Activated CD4-positive, alpha-beta memory T cell treated with anti-CD3 and anti-CD28 coated beads for 36 hours (primary cell): Measurements from ENCODE around the gene ACTL7B. TPM values are rescaled to one million over a fixed set of nuclear protein-coding genes. Genes with fewer than 3 reads are reported as not detected.

ENCODE experiments used
- CTCF ChIA-PET: fragments of 350-600 bp; sonication (Branson Sonifier 250); formaldehyde crosslinking; loops from one replicate; lab custom pipeline; 2021; ENCODE audit warnings: antibody characterized with exemption, inconsistent platforms; lab: Charles Lee
- POLR2A ChIA-PET: fragments of 350-600 bp; sonication (Branson Sonifier 250); formaldehyde crosslinking; loops from one replicate; lab custom pipeline; 2021; ENCODE audit warnings: antibody characterized with exemption; lab: Charles Lee
- DNase-seq: peaks from one replicate; pipeline ENCODE4 v3.0.0-alpha.2; 2020
- H3K27ac Mint-ChIP-seq: one replicate; pipeline ENCODE4 v1.8.0; 2021; ENCODE audit warnings: mixed read lengths
- H3K27me3 Mint-ChIP-seq: one replicate; pipeline ENCODE4 v1.8.0; 2021; ENCODE audit warnings: mixed read lengths
- H3K36me3 Mint-ChIP-seq: one replicate; pipeline ENCODE4 v1.8.0; 2021; ENCODE audit warnings: mixed read lengths
- H3K4me1 Mint-ChIP-seq: one replicate; pipeline ENCODE4 v1.8.0; 2021; ENCODE audit warnings: low read depth, mixed read lengths
- H3K4me3 Mint-ChIP-seq: one replicate; pipeline ENCODE4 v1.8.0; 2021; ENCODE audit warnings: mild to moderate bottlenecking, mixed read lengths
- H3K9me3 Mint-ChIP-seq: one replicate; pipeline ENCODE4 v1.8.0; 2021; ENCODE audit warnings: mixed read lengths
- intact Hi-C: fragments of 100-400 bp; cut with micrococcal nuclease; formaldehyde crosslinking; loops from one replicate; pipeline ENCODE4 v1.15.1; 2023
- total RNA-seq, 2 experiments: library from RNA; stranded (reverse); gene quantifications; one replicate each; pipeline ENCODE4 v1.2.3, GENCODE V29; 2021

Gene ACTL7B
- total RNA-seq, 2 experiments from 2014 or later, result not detected

GRCh38 chr9:108866001-108866420 lies 10.2 kb upstream of the ACTL7B start:
- Mint-ChIP-seq H3K9me3 (no peaks in the 10 kb centered on the region), H3K4me3 (no peak overlapping the region), H3K36me3 (peaks cover 24% of the 10 kb centered on the region), H3K27me3 (no peaks in the 10 kb centered on the region), H3K4me1 (no peaks in the 10 kb centered on the region), H3K27ac (no peak overlapping the region)
- CTCF ChIA-PET, result no interaction called here
- no peak for DNase-seq
- POLR2A ChIA-PET, result no interaction called here
- intact Hi-C loops, result loop anchor here (10.0 kb wide), 1 partner anchor 459 kb away; the partner anchor contains the start of gene EPB41L4B

DNA sequence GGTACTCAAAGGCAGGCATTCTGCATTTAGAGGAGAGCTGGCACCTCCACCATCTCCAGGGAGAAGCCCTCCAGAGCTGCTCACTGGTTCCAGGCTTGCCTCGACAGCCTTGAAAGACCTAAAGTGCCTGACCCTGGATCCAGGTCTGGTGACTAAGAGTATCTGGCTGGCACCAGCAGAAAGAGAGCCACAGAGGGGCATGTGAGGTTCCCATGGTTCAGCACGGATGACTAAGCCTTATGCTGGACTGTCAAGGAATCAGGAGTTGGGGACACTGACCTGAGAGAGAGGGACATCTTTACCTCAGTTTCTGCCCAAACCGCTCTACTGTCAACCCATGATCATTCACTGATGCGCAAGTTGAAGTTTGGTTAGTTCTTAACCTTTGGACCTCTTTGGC lies 9.3 kb upstream of the ACTL7B start:
- no peak for DNase-seq
- ChIA-PET CTCF (no interaction called here), POLR2A (no interaction called here)
- Mint-ChIP-seq H3K36me3 (peaks cover 17% of the 10 kb centered on the region), H3K27me3 (no peaks in the 10 kb centered on the region), H3K27ac (no peak overlapping the region), H3K4me3 (no peak overlapping the region), H3K9me3 (no peaks in the 10 kb centered on the region), H3K4me1 (no peaks in the 10 kb centered on the region)
- intact Hi-C loops, result loop anchor here (10.0 kb wide), 1 partner anchor 460 kb away; the partner anchor contains the start of gene EPB41L4B

GRCh38 chr9:108864446-108864845 lies 8.7 kb upstream of the ACTL7B start:
- intact Hi-C loops, result loop anchor here (10.0 kb wide), 1 partner anchor 460 kb away; the partner anchor contains the start of gene EPB41L4B
- Mint-ChIP-seq H3K4me3 (no peak overlapping the region), H3K36me3 (peaks cover 16% of the 10 kb centered on the region)

DNA sequence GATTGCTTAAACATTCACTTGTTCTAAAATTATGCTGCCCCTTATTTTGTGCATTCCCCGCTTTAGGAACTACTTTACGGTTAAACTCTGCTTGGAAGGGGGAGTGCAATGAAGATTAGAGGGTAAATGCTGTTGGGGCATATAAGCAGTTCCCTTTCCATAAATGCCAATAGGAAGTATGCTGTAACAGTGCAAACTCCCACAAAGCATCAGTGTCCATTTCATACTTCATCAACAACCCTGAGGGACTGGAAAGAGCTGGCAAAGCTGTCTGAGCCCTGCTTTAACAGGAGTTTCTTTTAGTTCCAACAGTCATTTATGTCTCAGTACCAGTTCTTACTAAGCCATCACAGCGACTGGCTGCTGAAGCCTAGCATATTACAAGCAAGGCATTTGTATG lies 8.1 kb upstream of the ACTL7B start:
- no peak for DNase-seq
- H3K36me3 Mint-ChIP-seq, result peaks cover 11% of the 10 kb centered on the region
- H3K4me1 Mint-ChIP-seq, result no peaks in the 10 kb centered on the region
- H3K9me3 Mint-ChIP-seq, result no peaks in the 10 kb centered on the region
- ChIA-PET POLR2A (no interaction called here), CTCF (interaction anchor here (0.7 kb wide), 1 partner anchor 465 kb away, joined by 4 read pairs; no protein-coding TSS in a partner anchor)
- H3K27me3 Mint-ChIP-seq, result no peaks in the 10 kb centered on the region
- no peak overlapping the region for H3K27ac Mint-ChIP-seq
- intact Hi-C loops, result loop anchor here (10.0 kb wide), 1 partner anchor 461 kb away; the partner anchor contains the start of gene EPB41L4B
- H3K4me3 Mint-ChIP-seq, result no peak overlapping the region

More at GRCh38 chr9:108864446-108864845, 8.7 kb upstream of the ACTL7B start:
- ChIA-PET CTCF (interaction anchor here (0.7 kb wide), 1 partner anchor 464 kb away, joined by 4 read pairs; no protein-coding TSS in a partner anchor), POLR2A (no interaction called here)
- Mint-ChIP-seq H3K9me3 (no peaks in the 10 kb centered on the region), H3K27ac (no peak overlapping the region), H3K27me3 (no peaks in the 10 kb centered on the region), H3K4me1 (no peaks in the 10 kb centered on the region)
- DNase-seq, result no peak

DNA sequence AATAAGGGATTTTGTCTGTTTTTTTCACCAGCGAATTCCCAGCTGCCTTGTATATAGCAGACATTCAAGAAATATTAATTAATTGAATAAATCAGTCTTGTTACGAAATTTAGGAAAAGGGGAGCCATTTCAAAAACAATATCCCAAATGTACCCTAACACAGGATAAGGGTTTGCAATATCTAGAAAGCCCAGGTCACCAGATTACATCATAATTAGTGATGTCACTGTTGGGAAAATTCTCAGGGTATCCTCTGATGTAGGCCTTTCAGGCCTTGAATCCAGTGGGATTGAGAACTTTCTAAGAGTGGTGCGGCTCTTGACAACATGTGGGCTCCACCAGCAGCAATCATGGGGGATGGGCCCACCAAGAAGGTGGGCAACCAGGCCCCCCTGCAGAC lies 6.2 kb upstream of the ACTL7B start, which contains the start of gene ACTL7A:
TSS of gene ACTL7A (plus strand) at position 270 of the 400 bp plus-strand sequence. CDS start at position 327, 57 bp downstream.
- H3K4me3 Mint-ChIP-seq, result no peak within 1 kb of the TSS
- no peaks in the 10 kb centered on the region for H3K4me1 Mint-ChIP-seq
- ChIA-PET POLR2A (no interaction called here), CTCF (no interaction called here)
- no peak within 1 kb of the TSS for H3K27ac Mint-ChIP-seq
- H3K27me3 Mint-ChIP-seq, result no peaks in the 10 kb centered on the region
- H3K36me3 Mint-ChIP-seq, result no peaks in the 10 kb centered on the region
- intact Hi-C loops, result loop anchor here (10.0 kb wide), 1 partner anchor 463 kb away; the partner anchor contains the start of gene EPB41L4B
- DNase-seq, result no peak
- no peaks in the 10 kb centered on the region for H3K9me3 Mint-ChIP-seq

- CTCF ChIA-PET, result no interaction called here
- H3K27ac Mint-ChIP-seq, result no peak overlapping the region
- H3K27me3 Mint-ChIP-seq, result no peaks in the 10 kb centered on the region
- no peaks in the 10 kb centered on the region for H3K9me3 Mint-ChIP-seq
- H3K4me3 Mint-ChIP-seq, result no peak overlapping the region
- H3K4me1 Mint-ChIP-seq, result no peaks in the 10 kb centered on the region
- POLR2A ChIA-PET, result no interaction called here
- intact Hi-C loops, result loop anchor here (10.0 kb wide), 1 partner anchor 463 kb away; the partner anchor contains the start of gene EPB41L4B
- H3K36me3 Mint-ChIP-seq, result no peaks in the 10 kb centered on the region
- DNase-seq, result no peak
Observed at GRCh38 chr9:108861464-108861863, 5.7 kb upstream of the ACTL7B start.

GRCh38 chr9:108860764-108861163 lies 5.0 kb upstream of the ACTL7B start:
- Mint-ChIP-seq H3K9me3 (no peaks in the 10 kb centered on the region), H3K27ac (no peak overlapping the region), H3K36me3 (no peaks in the 10 kb centered on the region), H3K4me3 (no peak overlapping the region), H3K27me3 (no peaks in the 10 kb centered on the region), H3K4me1 (no peaks in the 10 kb centered on the region)
- CTCF ChIA-PET, result no interaction called here
- POLR2A ChIA-PET, result no interaction called here
- intact Hi-C loops, result loop anchor here (10.0 kb wide), 1 partner anchor 464 kb away; the partner anchor contains the start of gene EPB41L4B
- DNase-seq, result no peak

- intact Hi-C loops, result loop anchor here (10.0 kb wide), 1 partner anchor 464 kb away; the partner anchor contains the start of gene EPB41L4B
- no peak overlapping the region for H3K27ac Mint-ChIP-seq
- no peak for DNase-seq
Observed at GRCh38 chr9:108860354-108860753, 4.6 kb upstream of the ACTL7B start.

GRCh38 chr9:108859459-108860114 lies 3.8 kb upstream of the ACTL7B start:
- Mint-ChIP-seq H3K27me3 (no peaks in the 10 kb centered on the region), H3K4me3 (no peak overlapping the region), H3K27ac (no peak overlapping the region), H3K9me3 (no peaks in the 10 kb centered on the region), H3K36me3 (no peaks in the 10 kb centered on the region), H3K4me1 (no peaks in the 10 kb centered on the region)
- POLR2A ChIA-PET, result no interaction called here
- CTCF ChIA-PET, result no interaction called here
- intact Hi-C loops, result loop anchor here (10.0 kb wide), 1 partner anchor 465 kb away; the partner anchor contains the start of gene EPB41L4B
- DNase-seq, result no peak

More at GRCh38 chr9:108860354-108860753, 4.6 kb upstream of the ACTL7B start:
- H3K4me3 Mint-ChIP-seq, result no peak overlapping the region
- H3K9me3 Mint-ChIP-seq, result no peaks in the 10 kb centered on the region
- no peaks in the 10 kb centered on the region for H3K36me3 Mint-ChIP-seq
- ChIA-PET CTCF (no interaction called here), POLR2A (no interaction called here)
- no peaks in the 10 kb centered on the region for H3K27me3 Mint-ChIP-seq
- no peaks in the 10 kb centered on the region for H3K4me1 Mint-ChIP-seq

DNA sequence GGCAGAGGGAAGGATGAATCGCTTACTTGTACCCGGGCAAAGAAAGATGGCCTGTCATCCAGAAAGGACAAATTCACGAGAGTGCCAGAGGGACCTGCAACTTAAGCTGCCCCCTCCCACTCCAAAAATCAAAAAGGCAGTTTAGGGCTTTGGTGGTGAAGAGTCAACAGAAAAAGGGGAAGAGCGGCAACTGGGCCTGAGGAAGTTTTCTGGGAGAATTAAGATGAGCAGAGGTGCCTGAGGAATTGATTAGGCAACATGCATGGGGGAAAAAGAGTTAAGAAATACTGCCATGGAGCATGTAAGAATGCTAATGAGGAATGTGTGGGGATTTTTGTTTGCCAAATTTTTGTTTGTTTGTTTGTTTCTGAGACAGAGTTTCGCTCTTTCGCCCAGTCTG lies 1.8 kb upstream of the ACTL7B start:
- Mint-ChIP-seq H3K36me3 (no peaks in the 10 kb centered on the region), H3K9me3 (no peaks in the 10 kb centered on the region), H3K27me3 (no peaks in the 10 kb centered on the region), H3K4me1 (no peaks in the 10 kb centered on the region), H3K4me3 (no peak overlapping the region), H3K27ac (no peak overlapping the region)
- ChIA-PET CTCF (no interaction called here), POLR2A (no interaction called here)
- DNase-seq, result no peak
- intact Hi-C loops, result no loop called here

- no peak for DNase-seq
- Mint-ChIP-seq H3K4me3 (no peak overlapping the region), H3K36me3 (no peaks in the 10 kb centered on the region), H3K27ac (no peak overlapping the region), H3K9me3 (no peaks in the 10 kb centered on the region), H3K4me1 (no peaks in the 10 kb centered on the region), H3K27me3 (no peaks in the 10 kb centered on the region)
- ChIA-PET CTCF (interaction anchor here (0.6 kb wide), 1 partner anchor 454 kb away, joined by 3 read pairs; no protein-coding TSS in a partner anchor), POLR2A (no interaction called here)
- intact Hi-C loops, result no loop called here
Observed at GRCh38 chr9:108855529-108855886, 278 bp downstream of the ACTL7B start.

GRCh38 chr9:108854641-108855528 lies 901 bp downstream of the ACTL7B start:
- Mint-ChIP-seq H3K27ac (no peak overlapping the region), H3K27me3 (no peaks in the 10 kb centered on the region), H3K36me3 (no peaks in the 10 kb centered on the region), H3K4me1 (no peaks in the 10 kb centered on the region), H3K4me3 (no peak overlapping the region), H3K9me3 (no peaks in the 10 kb centered on the region)
- intact Hi-C loops, result no loop called here
- DNase-seq, result no peak
- CTCF ChIA-PET, result no interaction called here
- POLR2A ChIA-PET, result no interaction called here
